Measurements from ENCODE around the gene MAD1L1.

The MAD1L1 gene

GRCh38 chr7:1892011-1892965, 340.5 kb downstream of the MAD1L1 start:
- Histone ChIP-seq H4K20me1 (ENCODE audit: insufficient read depth, low read length) (peaks cover 39% of the 10 kb centered on the region), H3K4me1 (ENCODE audit: insufficient read depth, low read length) (peaks cover 3% of the 10 kb centered on the region; the same call in 1 of the 2 replicates), H2AFZ (ENCODE audit: low read depth, low read length) (no peak overlapping the region), H3K36me3 (ENCODE audit: insufficient read depth, low read length) (peaks cover 81% of the 10 kb centered on the region), H3K27ac (ENCODE audit: low read length) (no peak overlapping the region; the same call in 1 of the 2 replicates), H3K4me2 (ENCODE audit: insufficient read depth, low read length) (no peak overlapping the region), H3K27me3 (ENCODE audit: insufficient read depth, low read length, poor library complexity) (no peaks in the 10 kb centered on the region), H3K9me3 (ENCODE audit: insufficient read depth, low read length, severe bottlenecking) (peaks cover 16% of the 10 kb centered on the region), H3K4me3 (ENCODE audit: low read depth in 1 of 2, low read length in 2 of 2) (no peak overlapping the region), H3K79me2 (ENCODE audit: insufficient read depth, low read length) (peaks cover 7% of the 10 kb centered on the region), H3K9ac (ENCODE audit: low read depth, low read length) (no peak overlapping the region)
- TF ChIP-seq CTCF (IDR thresholded peaks at IDR 0.05; ENCODE audit: borderline replicate concordance, extremely low read depth, low read length, poor library complexity, severe bottlenecking) (no peak), EZH2 (IDR thresholded peaks at IDR 0.05; ENCODE audit: borderline replicate concordance, low read depth, low read length, severe bottlenecking) (no peak)
- ATAC-seq (ENCODE audit: insufficient read depth, low read depth) (no peak), DNase-seq (no peak)

- peaks cover 11% of the 10 kb centered on the region for H3K79me2 ChIP-seq (ENCODE audit: insufficient read depth, low read length)
- no peak for ATAC-seq (ENCODE audit: insufficient read depth, low read depth)
- H3K9ac ChIP-seq (ENCODE audit: low read depth, low read length): no peak overlapping the region
- TF ChIP-seq CTCF (IDR thresholded peaks at IDR 0.05; ENCODE audit: borderline replicate concordance, extremely low read depth, low read length, poor library complexity, severe bottlenecking) (no peak), EZH2 (IDR thresholded peaks at IDR 0.05; ENCODE audit: borderline replicate concordance, low read depth, low read length, severe bottlenecking) (no peak)
- H3K4me3 ChIP-seq (ENCODE audit: low read depth in 1 of 2, low read length in 2 of 2): no peak overlapping the region
- peak overlapping the region; percentile 37; the same call in 1 of the 2 replicates for H3K27ac ChIP-seq (ENCODE audit: low read length)
- H3K4me2 ChIP-seq (ENCODE audit: insufficient read depth, low read length): no peak overlapping the region
- no peak overlapping the region for H2AFZ ChIP-seq (ENCODE audit: low read depth, low read length)
- H3K36me3 ChIP-seq (ENCODE audit: insufficient read depth, low read length): peaks cover 80% of the 10 kb centered on the region
- H3K27me3 ChIP-seq (ENCODE audit: insufficient read depth, low read length, poor library complexity): no peaks in the 10 kb centered on the region
- peaks cover 18% of the 10 kb centered on the region for H3K9me3 ChIP-seq (ENCODE audit: insufficient read depth, low read length, severe bottlenecking)
- peaks cover 41% of the 10 kb centered on the region for H4K20me1 ChIP-seq (ENCODE audit: insufficient read depth, low read length)
- no peak for DNase-seq
- peaks cover 19% of the 10 kb centered on the region for H3K4me1 ChIP-seq (ENCODE audit: insufficient read depth, low read length)
Observed at GRCh38 chr7:1890289-1891235, 342.2 kb downstream of the MAD1L1 start.

- no peak overlapping the region for H2AFZ ChIP-seq (ENCODE audit: low read depth, low read length)
- ATAC-seq (ENCODE audit: insufficient read depth, low read depth): no peak
- peaks cover 18% of the 10 kb centered on the region for H3K9me3 ChIP-seq (ENCODE audit: insufficient read depth, low read length, severe bottlenecking)
- no peak overlapping the region for H3K9ac ChIP-seq (ENCODE audit: low read depth, low read length)
- H3K79me2 ChIP-seq (ENCODE audit: insufficient read depth, low read length): peaks cover 13% of the 10 kb centered on the region
- DNase-seq: no peak
- H3K36me3 ChIP-seq (ENCODE audit: insufficient read depth, low read length): peaks cover 72% of the 10 kb centered on the region
- no peak overlapping the region for H3K4me3 ChIP-seq (ENCODE audit: low read depth in 1 of 2, low read length in 2 of 2)
- H3K27ac ChIP-seq (ENCODE audit: low read length): peak overlapping the region; percentile 37; the same call in 1 of the 2 replicates
- no peak overlapping the region for H3K4me2 ChIP-seq (ENCODE audit: insufficient read depth, low read length)
- no peak for TF ChIP-seq EZH2 (IDR thresholded peaks at IDR 0.05; ENCODE audit: borderline replicate concordance, low read depth, low read length, severe bottlenecking)
- no peak for TF ChIP-seq CTCF (IDR thresholded peaks at IDR 0.05; ENCODE audit: borderline replicate concordance, extremely low read depth, low read length, poor library complexity, severe bottlenecking)
- H4K20me1 ChIP-seq (ENCODE audit: insufficient read depth, low read length): peaks cover 37% of the 10 kb centered on the region
- no peaks in the 10 kb centered on the region for H3K27me3 ChIP-seq (ENCODE audit: insufficient read depth, low read length, poor library complexity)
- peaks cover 28% of the 10 kb centered on the region for H3K4me1 ChIP-seq (ENCODE audit: insufficient read depth, low read length)
Observed at GRCh38 chr7:1889556-1890181, 343.1 kb downstream of the MAD1L1 start.

All from DND-41 (cell line).